ENCODE results near the gene HRK. TPM values are rescaled to one million over a fixed set of nuclear protein-coding genes. Genes with fewer than 3 reads are reported as not detected.
A peak's percentile ranks its signal among the peaks of the same experiment; 100 is the strongest.

HRK gene
- total RNA-seq, 2 donors from 2014 or later, result 0.73 to 1.1 TPM

GRCh38 chr12:116878567-116879508 lies 2.4 kb downstream of the HRK start:
- ATAC-seq (peak; percentile 82), DNase-seq (peak; percentile 66 to 70)
- intact Hi-C loops (cut with DNase I, micrococcal nuclease), result no loop called here

GRCh38 chr12:116876151-116876869 lies 4.9 kb downstream of the HRK start:
- DNase-seq (no peak), ATAC-seq (no peak)
- intact Hi-C loops (cut with DNase I, micrococcal nuclease), result no loop called here

DNA sequence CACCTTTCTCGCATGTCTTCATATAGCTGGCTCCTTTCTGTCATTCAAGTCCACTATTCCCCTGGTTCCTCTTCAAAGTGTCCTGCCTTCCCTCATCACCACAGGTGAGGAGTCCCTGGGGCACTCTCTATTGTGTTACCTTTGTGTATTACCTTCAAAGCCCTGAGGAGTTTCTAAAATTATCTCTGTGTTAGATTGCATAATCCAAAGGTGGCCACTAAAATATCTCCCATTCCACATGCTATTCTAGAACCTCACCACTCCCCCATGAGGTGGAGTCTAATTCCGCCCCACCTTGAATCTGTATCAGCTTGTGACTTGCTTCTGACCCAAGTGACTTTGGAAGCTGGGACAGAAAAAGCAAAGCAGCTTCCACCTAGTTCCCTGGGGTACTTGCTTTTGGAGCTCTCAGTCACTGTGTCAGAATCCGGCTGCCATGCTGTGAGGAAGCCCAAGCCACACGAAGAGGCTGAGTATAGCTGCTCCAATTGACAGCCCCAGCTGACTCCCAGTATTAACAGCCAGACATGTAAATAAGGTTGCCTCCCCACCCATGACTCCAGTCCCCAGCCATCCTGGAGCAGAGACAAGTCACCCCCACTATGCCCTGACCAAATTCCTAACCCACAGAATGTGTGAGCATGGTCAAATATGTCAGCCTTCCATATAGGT lies 6.8 kb downstream of the HRK start:
- DNase-seq (no peak), ATAC-seq (no peak)
- intact Hi-C loops (cut with DNase I, micrococcal nuclease), result no loop called here

GRCh38 chr12:116870306-116870705 lies 10.9 kb downstream of the HRK start:
- DNase-seq, result no peak
- intact Hi-C loops (cut with DNase I, micrococcal nuclease), result no loop called here
- ATAC-seq, result no peak

- intact Hi-C loops (cut with DNase I, micrococcal nuclease), result no loop called here
- ATAC-seq, result no peak
- no peak for DNase-seq
Observed at GRCh38 chr12:116867523-116867922, 13.7 kb downstream of the HRK start.

DNA sequence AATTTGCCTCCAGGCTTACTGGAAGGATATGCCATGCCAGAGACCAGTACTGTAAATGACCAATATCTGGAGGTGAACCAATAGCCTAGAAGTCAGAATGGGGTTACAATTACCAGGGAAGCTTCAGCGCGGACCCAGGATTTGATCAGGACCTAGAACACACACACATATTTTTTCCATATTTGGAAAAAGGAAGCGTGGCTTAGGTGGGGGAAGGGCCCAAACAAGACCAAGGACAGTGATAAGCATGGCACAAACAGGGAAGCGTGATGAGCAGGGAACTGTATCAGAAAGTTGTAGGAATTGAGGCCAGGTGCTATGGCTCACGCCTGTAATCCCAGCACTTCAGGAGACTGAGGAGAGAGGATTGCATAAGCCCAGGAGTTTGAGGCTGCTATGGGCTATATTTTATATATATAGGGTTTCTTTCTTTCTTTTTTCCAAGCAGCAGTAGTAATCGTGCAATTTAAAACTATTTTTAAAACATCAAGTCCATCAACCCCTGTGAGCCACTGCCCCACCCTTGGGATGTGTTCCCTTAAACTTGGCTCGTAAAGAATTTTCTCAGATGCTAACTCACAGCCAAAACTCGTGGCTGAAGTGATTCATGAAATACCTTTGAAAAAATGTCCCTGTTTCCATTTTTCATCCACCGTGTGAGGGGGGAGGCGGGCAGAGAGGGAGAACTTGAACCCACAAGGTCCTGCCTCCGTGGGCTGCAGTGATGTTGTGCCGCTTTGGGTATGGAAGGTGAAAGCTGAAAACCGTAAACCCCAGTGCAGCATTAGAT lies 16.7 kb downstream of the HRK start:
- intact Hi-C loops (cut with DNase I, micrococcal nuclease), result no loop called here
- DNase-seq, result no peak

DNA sequence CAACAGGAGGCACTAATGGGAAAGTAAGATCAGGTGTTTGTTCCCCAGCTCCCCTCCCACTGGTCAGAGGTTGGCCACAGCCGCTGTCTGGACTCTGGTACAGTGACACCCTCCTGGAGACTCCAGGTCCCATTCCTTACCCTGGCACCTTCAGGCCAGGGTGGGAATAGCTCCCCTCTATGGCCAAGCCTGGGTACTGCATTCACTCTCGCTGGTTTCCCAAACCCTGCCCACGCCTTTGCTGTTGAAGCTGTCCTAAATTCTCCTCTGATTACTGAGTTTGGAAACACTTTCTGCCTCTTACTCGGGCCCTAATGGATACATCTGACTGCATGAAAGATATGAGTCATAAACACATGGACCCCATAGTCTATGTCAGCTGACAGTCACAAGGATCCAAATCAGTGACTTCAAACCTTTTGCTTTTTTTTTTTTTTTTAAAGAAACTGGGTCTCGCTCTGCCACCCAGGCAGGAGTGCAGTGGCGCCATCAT lies 17.9 kb downstream of the HRK start:
- ATAC-seq (peak; percentile 97), DNase-seq (peak; percentile 29 to 56)
- intact Hi-C loops (cut with DNase I, micrococcal nuclease), result no loop called here

More for the DNA sequence above, 16.7 kb downstream of the HRK start:
- no peak for ATAC-seq

DNA sequence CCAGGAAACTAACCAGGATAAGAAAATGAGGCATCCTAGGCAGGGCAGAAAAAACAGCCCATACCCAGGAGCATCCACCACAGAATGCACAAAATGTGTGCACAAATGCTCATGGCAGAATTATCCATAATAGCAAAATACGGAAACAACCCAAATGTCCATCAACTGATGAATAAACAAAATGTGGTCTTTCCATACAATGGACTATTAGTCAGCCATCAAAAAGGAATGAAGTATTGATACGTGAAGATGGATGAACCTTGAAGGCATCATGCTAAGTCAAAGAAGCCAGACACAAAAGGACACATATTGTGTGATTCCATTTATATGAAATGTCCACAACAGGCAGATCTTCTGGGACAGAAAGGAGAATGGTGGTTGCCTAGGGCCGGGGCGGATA lies 19.1 kb downstream of the HRK start:
- no peak for DNase-seq
- ATAC-seq, result no peak
- intact Hi-C loops (cut with DNase I, micrococcal nuclease), result no loop called here

- intact Hi-C loops (cut with DNase I, micrococcal nuclease), result no loop called here
- peak in 1 of 2 donors; percentile 33 for DNase-seq
- ATAC-seq, result no peak
Observed at GRCh38 chr12:116861320-116861719, 19.9 kb downstream of the HRK start.

DNA sequence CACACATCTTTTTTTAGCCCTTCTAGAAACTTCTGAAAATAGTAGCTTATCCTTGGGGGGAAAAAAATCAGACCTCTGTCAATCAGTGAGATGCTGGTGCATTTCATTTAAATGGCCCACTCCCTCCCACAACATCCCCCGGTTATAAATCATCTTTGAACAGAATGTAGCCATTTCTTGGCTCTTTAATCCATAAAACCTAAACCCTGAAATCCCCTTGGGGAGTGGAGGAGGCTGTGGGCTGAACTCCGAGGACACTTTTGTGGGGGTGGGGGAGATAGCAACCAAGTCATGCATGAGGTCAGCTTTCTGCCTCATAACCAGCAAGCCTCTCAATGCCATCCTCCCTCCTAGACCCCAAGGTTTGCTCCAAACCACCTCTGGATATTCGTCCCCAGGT lies 21.0 kb downstream of the HRK start:
- intact Hi-C loops (cut with DNase I, micrococcal nuclease), result no loop called here
- DNase-seq, result no peak
- no peak for ATAC-seq

DNA sequence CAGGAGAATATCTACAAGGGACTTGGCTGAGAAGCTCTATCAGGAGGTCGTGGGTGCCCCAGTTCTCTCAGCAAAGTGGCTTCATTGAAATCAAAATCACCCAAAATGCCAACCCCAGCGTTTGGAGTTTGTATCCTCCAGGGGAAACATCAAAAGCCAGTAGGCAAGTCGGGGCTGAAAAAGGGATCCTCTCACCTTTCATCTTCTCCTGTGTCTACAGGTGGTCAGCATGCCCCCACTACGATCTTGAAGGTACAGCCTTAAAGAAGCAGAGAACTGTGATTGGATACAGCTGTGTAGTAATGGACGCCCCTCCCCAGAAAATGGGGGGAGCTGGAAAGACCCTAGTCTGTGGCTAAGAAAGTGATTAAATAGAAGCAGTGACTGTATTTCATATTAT lies 22.2 kb downstream of the HRK start:
- intact Hi-C loops (cut with DNase I, micrococcal nuclease), result no loop called here
- DNase-seq (no peak), ATAC-seq (no peak)

GRCh38 chr12:116856729-116857128 lies 24.5 kb downstream of the HRK start:
- intact Hi-C loops (cut with DNase I, micrococcal nuclease), result no loop called here
- ATAC-seq (peak; percentile 88), DNase-seq (peak; percentile 59 to 79)

- peak; percentile 73 for ATAC-seq
- intact Hi-C loops (cut with DNase I, micrococcal nuclease), result no loop called here
- DNase-seq, result peak; percentile 76 to 84
Observed at GRCh38 chr12:116855744-116856470, 25.3 kb downstream of the HRK start.

GRCh38 chr12:116853507-116853906 lies 27.7 kb downstream of the HRK start:
- DNase-seq (no peak), ATAC-seq (no peak)
- intact Hi-C loops (cut with DNase I, micrococcal nuclease), result no loop called here

GRCh38 chr12:116852303-116852702 lies 28.9 kb downstream of the HRK start:
- DNase-seq (no peak), ATAC-seq (no peak)
- intact Hi-C loops (cut with DNase I, micrococcal nuclease), result no loop called here

GRCh38 chr12:116849216-116849615 lies 32.0 kb downstream of the HRK start:
- ATAC-seq (no peak), DNase-seq (no peak)
- intact Hi-C loops (cut with DNase I, micrococcal nuclease), result no loop called here

- ATAC-seq, result no peak
- intact Hi-C loops (cut with DNase I, micrococcal nuclease), result no loop called here
- DNase-seq, result no peak
Observed at GRCh38 chr12:116843085-116843484, 38.2 kb downstream of the HRK start.

- ATAC-seq (no peak), DNase-seq (no peak)
- intact Hi-C loops (cut with DNase I, micrococcal nuclease), result no loop called here
Observed at GRCh38 chr12:116839287-116839830, 41.9 kb downstream of the HRK start.

Measured in left colon (tissue), 2 donors.